Measurements from ENCODE around the gene CACNA1C. TPM values are rescaled to one million over a fixed set of nuclear protein-coding genes. Genes with fewer than 3 reads are reported as not detected.

The CACNA1C gene
- total and polyA plus RNA-seq, 2 donors (not counting 1 experiment from before 2014, with no cell fraction given) = 0.01 to 0.02 TPM

DNA sequence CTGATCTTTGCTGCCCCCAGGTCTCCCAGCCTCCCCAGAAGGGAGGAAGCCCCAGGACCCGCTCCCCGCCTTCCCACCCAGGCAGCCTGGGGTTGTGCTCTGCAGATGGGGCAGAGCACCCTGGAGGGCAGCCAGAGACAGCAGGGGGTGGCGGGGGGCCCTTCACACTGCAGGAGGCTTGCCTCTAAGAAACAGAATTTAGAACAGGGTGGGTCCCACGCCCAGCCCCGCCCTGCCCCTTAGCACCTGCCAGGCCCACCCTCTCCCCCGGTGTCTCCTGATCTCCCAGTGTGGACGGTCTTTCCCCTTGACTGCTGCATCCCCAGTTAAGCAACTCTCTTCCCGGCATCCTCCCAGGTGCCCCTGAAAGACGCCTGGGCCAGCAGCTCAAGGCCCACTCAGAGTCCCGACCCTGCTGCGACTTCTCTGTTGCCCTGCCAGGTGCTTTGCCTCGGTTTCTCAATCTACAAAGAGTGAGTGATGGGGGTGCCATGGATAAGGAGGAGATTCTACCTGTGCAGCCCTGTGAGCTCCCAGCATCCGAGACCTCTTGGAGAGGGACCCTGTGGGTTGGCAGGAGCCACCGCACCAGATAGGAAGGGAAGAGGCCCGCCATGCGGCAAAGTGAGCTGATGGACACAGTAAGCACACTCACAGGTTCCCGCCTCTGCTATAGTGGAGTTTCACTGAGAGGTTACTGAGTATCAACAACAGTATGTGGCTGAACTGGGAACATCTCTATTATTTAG lies 414.8 kb downstream of the CACNA1C start:
- ChIA-PET POLR2A (no interaction called here), CTCF (no interaction called here)
- 90% methylated on average over 17 of the region's 17 CpGs for WGBS (ENCODE audit: insufficient coverage)
- H3K9me3 ChIP-seq (ENCODE audit: control extremely low read depth in 1 of 3, control insufficient read depth in 2 of 3, insufficient read depth in 1 of 3, low read length in 2 of 3) = no peaks in the 10 kb centered on the region
- no peak overlapping the region for H3K4me3 ChIP-seq (ENCODE audit: control extremely low read depth in 1 of 5, extremely low read depth in 1 of 5, insufficient read depth in 1 of 5, low read depth in 2 of 5, low read length in 4 of 5)
- H3K36me3 ChIP-seq (replicated peaks in 1 of 2; ENCODE audit: control extremely low read depth in 1 of 2, control insufficient read depth in 1 of 2, extremely low read depth in 1 of 2, insufficient read depth in 2 of 2, low read length in 1 of 2) = no peaks in the 10 kb centered on the region
- TF ChIP-seq, protein P1, sequence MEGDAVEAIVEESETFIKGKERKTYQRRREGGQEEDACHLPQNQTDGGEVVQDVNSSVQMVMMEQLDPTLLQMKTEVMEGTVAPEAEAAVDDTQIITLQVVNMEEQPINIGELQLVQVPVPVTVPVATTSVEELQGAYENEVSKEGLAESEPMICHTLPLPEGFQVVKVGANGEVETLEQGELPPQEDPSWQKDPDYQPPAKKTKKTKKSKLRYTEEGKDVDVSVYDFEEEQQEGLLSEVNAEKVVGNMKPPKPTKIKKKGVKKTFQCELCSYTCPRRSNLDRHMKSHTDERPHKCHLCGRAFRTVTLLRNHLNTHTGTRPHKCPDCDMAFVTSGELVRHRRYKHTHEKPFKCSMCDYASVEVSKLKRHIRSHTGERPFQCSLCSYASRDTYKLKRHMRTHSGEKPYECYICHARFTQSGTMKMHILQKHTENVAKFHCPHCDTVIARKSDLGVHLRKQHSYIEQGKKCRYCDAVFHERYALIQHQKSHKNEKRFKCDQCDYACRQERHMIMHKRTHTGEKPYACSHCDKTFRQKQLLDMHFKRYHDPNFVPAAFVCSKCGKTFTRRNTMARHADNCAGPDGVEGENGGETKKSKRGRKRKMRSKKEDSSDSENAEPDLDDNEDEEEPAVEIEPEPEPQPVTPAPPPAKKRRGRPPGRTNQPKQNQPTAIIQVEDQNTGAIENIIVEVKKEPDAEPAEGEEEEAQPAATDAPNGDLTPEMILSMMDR (IDR thresholded peaks at IDR 0.05) = no peak
- no peak for TF ChIP-seq EZH2 (IDR thresholded peaks at IDR 0.05; ENCODE audit: borderline replicate concordance, insufficient read depth, low read depth, low read length, poor library complexity, severe bottlenecking)
- no peak overlapping the region for H3K27ac ChIP-seq (ENCODE audit: low read length in 2 of 2)
- H3K4me2 ChIP-seq (replicated peaks; ENCODE audit: low read depth, low read length, poor library complexity, severe bottlenecking) = no peak overlapping the region
- no peaks in the 10 kb centered on the region for H3K79me2 ChIP-seq (ENCODE audit: control insufficient read depth, insufficient read depth, low read length)
- no peak for ATAC-seq (ENCODE audit: low read depth)
- no peaks in the 10 kb centered on the region for H3K4me1 Mint-ChIP-seq
- H3K9me3 Mint-ChIP-seq (ENCODE audit: insufficient read depth) = no peaks in the 10 kb centered on the region
- H3K27me3 Mint-ChIP-seq = peaks cover 15% of the 10 kb centered on the region
- H3K4me3 Mint-ChIP-seq = no peak overlapping the region
- H2AFZ ChIP-seq (ENCODE audit: insufficient read depth, low read depth, low read length, poor library complexity, severe bottlenecking) = no peak overlapping the region
- peaks cover 0 to 3% (median 0%) of the 10 kb centered on the region in 4 experiments for H3K27me3 ChIP-seq (replicated peaks in 1 of 4; ENCODE audit: control extremely low read depth in 1 of 4, control insufficient read depth in 3 of 4, insufficient read depth in 4 of 4, low read length in 3 of 4)
- H3K27ac Mint-ChIP-seq = no peak overlapping the region
- H3K4me1 ChIP-seq (ENCODE audit: control insufficient read depth in 2 of 2, insufficient read depth in 2 of 2, low read length in 2 of 2) = no peaks in the 10 kb centered on the region
- intact Hi-C loops (cut with micrococcal nuclease) = no loop called here
- H3K9ac ChIP-seq (ENCODE audit: low read length) = no peak overlapping the region
- DNase-seq = no peak
- no peaks in the 10 kb centered on the region for H4K20me1 ChIP-seq (ENCODE audit: control insufficient read depth, insufficient read depth, low read length, poor library complexity, severe bottlenecking)

DNA sequence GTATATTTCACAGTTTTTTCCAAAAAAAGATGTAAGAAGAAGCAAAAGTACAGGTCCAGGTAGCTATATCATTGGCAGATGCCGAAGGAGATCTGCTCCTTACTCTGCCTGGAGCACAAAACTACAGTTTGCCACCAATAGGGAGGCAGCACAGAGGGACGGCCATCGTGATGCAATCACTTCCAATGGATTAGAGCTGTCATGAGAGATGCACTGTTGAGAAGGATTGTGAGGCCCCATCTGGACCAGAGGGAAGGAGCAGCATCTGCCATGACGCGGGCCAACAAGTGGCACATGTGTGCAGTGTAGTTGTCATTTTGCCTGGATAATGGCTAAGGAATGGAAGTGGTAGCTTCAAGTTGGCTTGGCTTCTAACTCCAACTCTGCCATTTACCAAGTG lies 423.2 kb downstream of the CACNA1C start:
- Histone ChIP-seq H3K9me3 (ENCODE audit: control extremely low read depth in 1 of 3, control insufficient read depth in 2 of 3, insufficient read depth in 1 of 3, low read length in 2 of 3) (no peaks in the 10 kb centered on the region), H4K20me1 (ENCODE audit: control insufficient read depth, insufficient read depth, low read length, poor library complexity, severe bottlenecking) (no peaks in the 10 kb centered on the region), H3K4me3 (ENCODE audit: control extremely low read depth in 1 of 5, extremely low read depth in 1 of 5, insufficient read depth in 1 of 5, low read depth in 2 of 5, low read length in 4 of 5) (no peak overlapping the region), H3K4me2 (replicated peaks; ENCODE audit: low read depth, low read length, poor library complexity, severe bottlenecking) (no peak overlapping the region), H3K27ac (ENCODE audit: low read length in 2 of 2) (no peak overlapping the region), H3K9ac (ENCODE audit: low read length) (no peak overlapping the region), H3K36me3 (replicated peaks in 1 of 2; ENCODE audit: control extremely low read depth in 1 of 2, control insufficient read depth in 1 of 2, extremely low read depth in 1 of 2, insufficient read depth in 2 of 2, low read length in 1 of 2) (no peaks in the 10 kb centered on the region), H3K4me1 (ENCODE audit: control insufficient read depth in 2 of 2, insufficient read depth in 2 of 2, low read length in 2 of 2) (no peaks in the 10 kb centered on the region), H3K79me2 (ENCODE audit: control insufficient read depth, insufficient read depth, low read length) (no peaks in the 10 kb centered on the region), H2AFZ (ENCODE audit: insufficient read depth, low read depth, low read length, poor library complexity, severe bottlenecking) (no peak overlapping the region), H3K27me3 (replicated peaks in 1 of 4; ENCODE audit: control extremely low read depth in 1 of 4, control insufficient read depth in 3 of 4, insufficient read depth in 4 of 4, low read length in 3 of 4) (no peaks in the 10 kb centered on the region)
- ATAC-seq (ENCODE audit: low read depth) = no peak
- H3K27me3 Mint-ChIP-seq = peaks cover 8% of the 10 kb centered on the region
- no peaks in the 10 kb centered on the region for H3K9me3 Mint-ChIP-seq (ENCODE audit: insufficient read depth)
- intact Hi-C loops (cut with micrococcal nuclease) = no loop called here
- WGBS (ENCODE audit: insufficient coverage) = 94% methylated on average over 3 of the region's 5 CpGs
- H3K4me1 Mint-ChIP-seq = no peaks in the 10 kb centered on the region
- no peak overlapping the region for H3K27ac Mint-ChIP-seq
- no peak for TF ChIP-seq EZH2 (IDR thresholded peaks at IDR 0.05; ENCODE audit: borderline replicate concordance, insufficient read depth, low read depth, low read length, poor library complexity, severe bottlenecking)
- TF ChIP-seq, protein P1 (IDR thresholded peaks at IDR 0.05) = no peak
- ChIA-PET CTCF (no interaction called here), POLR2A (no interaction called here)
- no peak overlapping the region for H3K4me3 Mint-ChIP-seq
- no peak for DNase-seq

Data from B cell (primary cell).